Middle frontal gyrus (tissue), 1 donor: Measurements from ENCODE around the gene LMO2.
A peak's percentile ranks its signal among the peaks of the same experiment; 100 is the strongest.

Source experiments
- DNase-seq: peaks from one replicate; pipeline ENCODE4 v3.0.0-alpha.2; 2015; ENCODE audit warnings: low spot score; ENCODE audit errors: extremely low spot score

Gene LMO2

DNA sequence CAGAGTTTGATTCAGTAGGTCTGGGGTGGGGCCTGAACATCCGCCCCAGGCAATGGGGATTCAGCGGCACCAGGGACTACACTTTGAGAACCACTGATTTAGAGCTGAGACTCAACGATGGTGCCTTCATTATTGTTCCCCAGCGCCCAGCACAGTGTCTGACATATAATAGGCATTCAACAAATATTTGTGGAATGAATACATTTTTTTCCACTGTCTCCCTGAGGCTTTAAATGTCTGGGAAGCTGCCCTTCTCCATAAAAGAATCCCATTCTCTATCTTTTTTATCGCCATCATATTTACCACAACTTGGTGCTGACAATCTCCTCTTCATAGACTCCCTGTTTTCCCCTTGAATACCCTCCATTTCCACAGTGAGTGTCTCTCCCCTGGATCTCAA, 23.6 kb upstream of the LMO2 start:
- DNase-seq, result no peak

DNA sequence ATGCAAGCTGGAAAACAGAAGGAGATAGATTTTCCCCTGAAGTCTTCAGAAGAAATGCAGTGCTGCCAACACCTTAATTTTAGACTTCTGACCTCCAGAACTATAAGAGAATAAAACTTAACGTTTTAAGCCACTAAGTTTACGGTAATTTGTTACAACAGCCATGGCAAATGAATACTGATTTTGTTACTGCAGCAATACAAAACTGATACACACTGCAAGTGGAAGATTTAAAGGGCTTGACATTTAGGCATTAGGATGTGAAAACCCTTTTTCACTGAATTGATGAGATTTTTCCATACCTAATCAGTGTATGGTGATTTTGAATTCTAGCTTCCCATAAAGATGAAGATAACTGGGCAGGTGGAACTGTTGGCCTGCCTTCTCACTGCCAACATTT, 22.1 kb upstream of the LMO2 start:
- DNase-seq, result no peak

DNA sequence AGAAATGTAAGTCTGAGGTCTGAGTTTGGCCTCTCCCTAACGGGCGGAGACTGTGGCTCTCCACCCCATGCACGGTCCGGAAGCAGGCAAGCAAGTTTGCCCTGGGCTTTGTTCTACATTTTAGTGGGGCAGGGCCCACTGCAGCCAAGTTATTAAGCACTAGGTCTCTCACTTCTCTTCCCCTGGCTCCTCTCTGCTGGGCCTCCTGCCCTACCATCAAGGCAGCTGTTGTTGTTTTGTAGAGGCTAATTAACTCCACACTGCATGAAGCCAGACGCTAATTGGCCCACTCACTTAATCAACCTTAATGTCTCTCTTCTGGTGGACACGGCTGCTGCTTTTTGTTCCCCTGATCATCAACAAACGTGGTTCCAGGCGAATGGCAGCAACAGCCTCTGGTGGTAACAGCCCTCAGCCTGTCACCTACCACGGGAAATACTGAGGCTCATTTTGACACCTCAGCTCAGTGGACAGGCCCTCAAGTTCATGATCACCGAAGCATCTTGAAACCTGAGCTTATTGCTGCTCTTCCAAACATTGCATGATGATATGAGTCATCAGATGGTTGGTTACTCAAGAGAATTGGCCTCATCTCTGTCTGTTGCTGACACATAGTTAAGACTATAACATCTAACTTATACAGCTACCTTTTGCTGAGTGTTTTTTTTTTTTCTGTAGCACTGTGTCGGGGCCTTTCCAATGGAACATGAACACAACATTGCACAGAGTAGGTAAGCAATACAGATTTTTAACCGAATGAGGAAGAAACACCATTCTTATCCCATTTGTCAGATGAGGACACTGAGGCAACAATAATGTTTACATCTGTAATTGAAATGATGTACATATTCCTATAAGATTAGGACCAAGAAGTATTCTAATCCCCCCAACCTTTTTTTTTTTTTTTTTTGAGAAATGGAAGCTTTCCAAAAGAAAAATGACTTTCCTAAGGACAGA, 20.8 kb upstream of the LMO2 start:
- DNase-seq, result no peak

DNA sequence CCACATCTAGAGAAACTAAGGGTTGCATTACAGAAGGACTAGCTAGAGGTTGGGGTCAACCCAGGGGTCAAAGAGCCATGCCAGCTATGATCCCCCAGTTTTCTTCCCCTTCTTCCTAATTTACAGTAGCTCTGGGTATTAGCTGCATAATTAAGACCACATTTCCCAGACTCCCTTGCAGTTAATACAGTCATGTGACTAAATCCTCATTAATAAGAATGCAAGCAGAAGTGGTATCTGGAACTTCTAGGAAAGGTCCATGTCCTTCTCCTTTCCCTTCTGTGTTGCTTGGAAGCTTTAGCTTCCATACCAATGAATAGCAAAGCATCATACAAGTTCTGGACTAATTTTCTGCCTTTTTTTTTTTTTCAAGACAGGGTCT, 19.1 kb upstream of the LMO2 start:
- DNase-seq, result no peak

DNA sequence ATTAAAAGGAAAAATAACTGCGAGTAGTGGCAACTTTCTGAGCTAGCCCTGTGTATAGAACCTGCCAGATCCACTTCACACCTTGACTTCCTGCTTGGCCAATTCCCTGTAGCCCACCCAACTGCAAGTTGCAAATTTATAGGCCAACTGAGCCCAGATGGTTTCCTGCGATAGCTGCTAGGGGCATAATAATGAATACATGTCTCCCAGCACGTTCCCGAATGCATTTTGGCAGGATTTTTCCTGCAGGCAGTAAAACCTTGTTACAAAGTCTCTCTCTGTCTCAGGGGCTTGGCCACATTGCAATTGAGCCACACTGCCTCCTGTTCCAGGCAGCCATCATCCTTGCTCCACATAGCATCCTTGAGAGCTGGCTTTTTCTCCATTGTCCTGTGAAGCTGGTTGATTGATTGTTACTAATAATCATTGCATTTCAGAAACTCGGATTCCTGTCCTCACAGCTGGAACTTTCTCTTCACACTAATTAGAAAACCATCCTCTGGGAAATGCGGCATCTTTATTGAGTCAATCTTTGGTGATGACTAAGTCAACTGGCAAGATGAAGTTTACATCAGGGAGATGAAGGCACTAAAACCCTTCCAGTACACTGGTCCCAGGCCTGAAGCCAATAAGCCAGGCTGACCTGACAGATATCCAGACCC, 18.6 kb upstream of the LMO2 start:
- no peak for DNase-seq

DNA sequence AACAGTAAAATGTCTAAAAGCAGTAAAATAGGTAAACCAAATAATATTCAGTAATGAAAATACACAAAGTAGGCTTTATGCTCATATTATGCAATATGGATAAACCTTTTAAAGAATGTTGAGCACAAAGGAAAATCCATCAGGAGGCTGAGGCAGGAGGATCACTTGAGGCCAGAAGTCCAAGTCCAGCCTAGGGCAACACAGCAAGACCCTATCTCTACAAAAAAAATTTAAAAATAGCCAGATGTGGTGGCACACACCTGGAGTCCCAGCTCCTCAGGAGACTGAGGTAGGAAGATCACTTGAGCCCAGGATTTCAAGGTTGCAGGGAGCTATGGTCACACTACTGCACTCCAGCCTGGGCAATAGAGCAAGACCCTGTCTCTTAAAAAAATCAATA, 17.7 kb upstream of the LMO2 start:
- no peak for DNase-seq

DNA sequence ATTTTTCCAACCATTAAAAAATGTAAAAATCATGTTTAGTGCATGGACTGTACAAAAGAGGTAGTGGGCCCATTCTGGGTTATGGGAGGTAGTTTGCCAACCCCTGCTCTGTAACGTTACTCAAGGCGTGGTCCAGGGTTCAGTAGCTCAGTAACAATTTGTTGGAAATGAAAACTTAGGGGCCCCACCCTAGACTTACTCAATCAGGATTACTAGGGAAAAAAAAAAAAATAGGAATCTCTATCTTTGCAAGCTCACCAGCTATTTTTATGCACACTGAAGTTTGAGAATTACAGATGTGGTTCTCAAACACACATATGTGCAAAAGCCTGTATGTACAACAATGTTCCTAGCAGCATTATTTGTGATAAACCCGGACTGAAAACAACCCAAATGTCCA, 17.3 kb upstream of the LMO2 start:
- DNase-seq, result no peak

DNA sequence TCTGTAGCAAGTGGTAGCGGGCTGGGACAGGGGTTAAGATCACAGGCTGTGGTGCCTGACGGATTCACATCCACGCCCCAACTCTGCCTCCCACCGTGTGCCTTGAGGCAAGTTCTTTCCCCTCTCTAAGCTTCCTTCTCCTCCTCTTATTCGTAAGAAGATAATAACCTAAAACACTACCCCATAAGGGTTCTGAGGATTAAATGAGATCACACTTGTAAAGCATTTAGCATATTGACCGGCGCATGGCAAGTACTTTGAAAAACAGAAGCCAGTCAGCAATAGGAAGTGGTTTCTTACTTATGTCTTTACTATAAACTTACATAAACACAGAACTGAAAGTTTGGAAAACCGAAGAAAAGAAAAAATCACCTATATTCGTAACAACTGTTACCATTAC, 15.5 kb upstream of the LMO2 start:
- DNase-seq, result no peak

DNA sequence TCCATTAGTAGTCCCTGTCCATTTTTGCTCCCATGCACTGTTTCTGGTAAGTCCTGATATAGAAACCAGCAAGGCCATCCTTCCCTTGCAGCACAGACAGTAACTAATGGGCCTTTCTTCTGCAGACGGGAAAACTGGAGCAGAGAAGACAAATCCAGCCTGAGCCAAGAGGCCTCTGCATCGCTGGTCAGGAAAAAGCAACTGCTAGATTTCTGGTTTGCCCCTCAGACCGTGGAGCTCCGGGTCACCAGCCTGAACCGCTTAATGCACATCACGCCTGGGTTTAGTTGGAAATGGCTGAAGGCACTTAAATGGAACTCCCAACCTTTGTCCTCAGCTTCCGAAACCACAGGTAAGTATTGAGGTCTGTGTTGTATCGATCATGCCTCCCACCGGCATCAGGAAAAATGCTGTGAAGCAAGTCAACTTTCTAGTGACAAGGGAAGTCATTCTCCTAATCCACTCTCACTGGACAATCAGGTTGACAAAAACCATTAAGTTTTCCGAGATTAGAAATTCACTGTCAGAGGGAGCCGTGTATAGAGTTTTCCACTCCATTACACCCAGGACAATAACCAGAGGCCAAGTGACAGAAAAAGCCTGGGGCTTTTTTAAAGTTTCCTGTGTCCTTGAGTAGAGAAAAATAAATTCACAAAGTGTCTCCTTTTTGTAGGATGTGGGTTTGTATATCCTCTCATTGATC, 14.8 kb upstream of the LMO2 start:
- no peak for DNase-seq

DNA sequence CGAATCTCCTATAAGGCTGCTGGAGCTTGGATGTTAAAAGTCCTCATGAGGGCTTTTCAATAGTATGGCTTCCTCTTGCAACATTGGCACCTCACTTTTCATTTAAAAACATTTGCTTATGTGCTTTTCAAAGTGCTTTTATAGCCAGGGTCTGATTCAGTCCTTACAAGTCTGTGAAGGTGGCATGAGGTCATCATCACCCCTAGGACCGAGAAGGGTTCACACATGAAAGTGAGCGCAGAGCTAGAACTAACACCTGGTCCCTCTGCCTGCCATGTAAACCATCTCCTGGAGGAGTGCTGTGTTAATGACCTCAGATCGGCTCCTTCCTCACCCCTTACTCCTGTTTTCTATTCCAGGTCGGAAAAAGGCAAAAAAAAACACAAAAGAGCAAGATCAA, 12.2 kb upstream of the LMO2 start:
- DNase-seq, result no peak

DNA sequence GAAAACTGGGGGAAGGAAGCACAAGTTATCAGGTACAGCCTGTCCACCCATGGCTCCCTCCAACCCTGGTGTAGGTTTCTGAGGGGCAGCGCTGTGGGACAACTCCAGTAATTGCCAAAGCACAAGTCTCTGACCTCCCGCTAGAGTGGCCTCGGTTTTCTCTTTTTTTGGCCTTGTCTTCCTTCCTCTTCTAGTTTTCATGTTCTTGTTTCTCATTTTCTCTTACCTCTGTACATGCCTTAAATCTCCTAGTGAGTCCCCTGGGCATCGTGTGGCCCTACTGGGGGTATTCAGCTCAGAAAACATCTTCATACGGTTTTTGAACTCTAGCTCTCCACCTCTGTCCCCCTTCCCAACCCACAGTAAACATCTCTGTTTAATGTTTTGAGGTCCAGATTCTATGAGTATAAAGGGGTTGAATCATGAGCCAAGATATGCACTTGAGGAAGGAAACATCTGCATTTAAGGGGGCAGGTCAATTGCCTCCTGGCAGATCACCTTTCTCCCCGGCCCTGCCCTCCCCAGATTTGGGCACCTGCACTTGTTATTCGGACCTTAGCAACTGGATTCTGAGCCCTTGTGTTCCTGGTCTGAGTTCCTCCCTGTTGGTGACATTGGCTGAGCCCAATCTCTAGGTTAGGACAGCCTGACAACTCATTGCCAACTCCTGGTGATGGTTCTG, 8.4 kb upstream of the LMO2 start:
- no peak for DNase-seq

DNA sequence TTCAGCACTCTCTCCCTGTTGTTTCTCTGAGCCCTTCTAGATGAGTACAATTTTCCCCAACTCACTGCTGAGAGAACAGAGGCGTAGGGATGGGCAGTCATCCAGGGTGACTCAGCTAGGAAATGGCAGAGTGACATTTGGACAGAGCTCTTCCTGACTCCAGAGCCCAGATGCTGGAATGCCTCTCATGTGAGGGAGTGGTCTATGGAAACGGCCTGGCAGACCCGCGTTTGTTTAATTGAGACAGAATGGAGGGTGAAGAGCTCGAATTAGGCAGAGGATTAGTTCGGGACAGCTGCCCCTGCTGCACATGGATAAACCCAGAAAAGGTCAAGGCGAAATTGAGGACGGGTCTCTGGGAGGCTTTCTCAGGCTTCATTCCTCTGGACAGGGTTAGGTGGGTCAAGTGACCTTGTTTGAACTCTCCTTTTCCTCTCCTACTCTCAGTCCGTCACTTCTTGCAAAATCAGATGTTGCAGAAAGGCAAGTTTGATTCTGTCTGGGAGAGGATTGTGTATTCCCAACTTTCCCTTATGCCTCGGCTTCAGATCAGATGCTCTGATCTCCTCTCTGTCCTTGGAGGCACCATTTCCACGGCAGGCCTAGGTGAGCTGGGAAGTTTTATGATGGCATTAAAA, 7.6 kb upstream of the LMO2 start:
- DNase-seq, result peak; percentile 25

DNA sequence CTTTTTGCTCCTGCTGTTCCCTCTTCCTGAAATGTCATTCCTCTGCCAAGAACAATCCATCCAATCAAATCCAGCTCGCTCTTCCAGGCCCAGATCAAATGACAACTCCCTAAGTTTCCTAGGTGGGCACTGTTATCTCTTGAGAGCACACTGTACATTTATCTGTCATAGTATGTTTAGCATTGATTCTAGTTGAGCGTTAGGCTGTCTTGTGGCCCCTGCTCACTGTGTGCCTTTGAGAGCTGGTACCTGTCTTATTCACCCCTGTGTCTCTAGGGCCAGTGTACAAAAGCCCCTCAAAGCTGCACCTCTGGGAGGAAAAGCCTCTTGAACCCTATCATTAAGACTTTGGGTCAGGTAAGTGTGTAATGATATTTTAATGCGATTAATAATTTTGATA, 7.1 kb upstream of the LMO2 start:
- no peak for DNase-seq

DNA sequence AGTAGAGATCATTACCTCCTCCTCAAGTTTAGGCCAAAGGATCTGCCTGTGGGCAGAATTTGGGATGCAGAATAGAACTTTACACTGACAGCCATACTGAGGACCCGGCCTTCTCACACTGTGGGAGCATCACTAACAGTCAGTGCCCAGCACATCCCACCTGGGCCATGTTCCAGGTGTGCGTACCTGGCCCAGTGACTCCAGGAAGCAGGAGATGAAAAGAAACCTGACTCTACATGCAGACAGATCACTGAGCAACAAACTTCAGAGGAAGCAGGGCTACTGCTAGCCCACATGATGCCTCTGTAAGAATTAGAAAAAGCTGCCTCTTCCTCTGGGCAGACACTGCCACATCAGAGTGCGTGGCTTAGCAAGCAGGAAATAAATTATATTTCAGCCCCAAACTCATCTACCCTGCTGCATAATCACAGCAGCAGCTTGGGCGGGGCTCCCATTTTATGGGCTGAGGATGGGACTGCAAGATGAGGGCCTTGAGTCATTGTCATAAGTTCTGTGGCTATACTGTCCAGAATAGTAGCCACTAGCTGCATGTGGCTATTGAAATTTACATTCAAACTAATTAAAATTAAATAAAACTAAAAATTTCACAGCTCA, 6.0 kb upstream of the LMO2 start:
- no peak for DNase-seq

DNA sequence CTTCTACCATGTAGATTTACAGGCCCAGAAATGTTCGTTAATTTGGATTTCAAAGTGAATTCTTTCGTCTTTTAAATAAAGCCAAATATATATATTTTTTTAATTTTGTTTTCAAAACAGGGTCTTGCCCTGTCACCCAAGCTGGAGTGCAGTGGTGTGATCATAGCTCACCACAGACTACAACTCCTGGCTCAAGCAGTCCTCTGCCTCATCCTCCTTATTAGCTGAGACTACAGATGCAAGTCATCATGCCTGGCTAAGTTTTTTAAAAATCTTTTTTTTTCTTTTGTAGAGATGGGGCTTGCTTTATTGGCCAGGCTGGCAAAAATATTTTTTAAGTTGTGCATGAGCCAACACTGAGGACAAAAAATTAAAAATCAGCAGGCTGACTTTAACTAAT, 5.0 kb upstream of the LMO2 start:
- DNase-seq, result no peak

DNA sequence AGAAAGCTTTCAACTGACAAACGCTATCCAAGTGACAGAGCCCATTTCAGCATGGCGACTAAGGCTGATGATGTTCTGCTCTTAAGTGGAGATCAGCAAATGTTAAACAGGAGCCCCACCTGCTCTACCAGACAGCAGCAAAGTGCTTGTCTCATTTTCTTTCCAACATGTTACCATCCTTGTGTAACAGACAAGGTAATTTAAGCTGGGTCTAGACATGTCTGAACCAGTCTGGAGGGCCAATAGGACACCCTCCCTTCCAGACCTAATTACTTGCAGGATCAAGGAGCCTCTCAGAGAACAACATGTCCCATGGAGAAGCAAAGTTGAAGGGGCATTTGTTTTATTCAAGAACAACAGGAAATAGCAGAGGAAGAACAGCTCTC, 3.9 kb upstream of the LMO2 start:
- no peak for DNase-seq

DNA sequence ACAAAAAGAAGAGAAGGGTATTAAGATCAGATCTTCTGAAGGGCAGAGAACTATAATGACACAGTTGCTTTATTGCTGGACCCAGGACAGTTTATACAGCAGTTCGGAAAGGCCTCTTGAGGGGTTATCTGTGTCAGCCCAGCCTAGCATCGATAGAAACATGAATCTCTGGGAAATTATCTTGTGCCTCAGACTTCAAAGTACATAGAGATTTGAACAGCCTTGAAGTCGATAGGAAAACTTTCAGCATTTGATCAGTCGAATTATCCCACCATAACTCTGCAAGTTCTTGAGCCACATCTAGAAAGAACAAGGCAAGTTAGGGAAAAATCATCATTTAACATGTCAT, 2.5 kb upstream of the LMO2 start:
- DNase-seq, result no peak

DNA sequence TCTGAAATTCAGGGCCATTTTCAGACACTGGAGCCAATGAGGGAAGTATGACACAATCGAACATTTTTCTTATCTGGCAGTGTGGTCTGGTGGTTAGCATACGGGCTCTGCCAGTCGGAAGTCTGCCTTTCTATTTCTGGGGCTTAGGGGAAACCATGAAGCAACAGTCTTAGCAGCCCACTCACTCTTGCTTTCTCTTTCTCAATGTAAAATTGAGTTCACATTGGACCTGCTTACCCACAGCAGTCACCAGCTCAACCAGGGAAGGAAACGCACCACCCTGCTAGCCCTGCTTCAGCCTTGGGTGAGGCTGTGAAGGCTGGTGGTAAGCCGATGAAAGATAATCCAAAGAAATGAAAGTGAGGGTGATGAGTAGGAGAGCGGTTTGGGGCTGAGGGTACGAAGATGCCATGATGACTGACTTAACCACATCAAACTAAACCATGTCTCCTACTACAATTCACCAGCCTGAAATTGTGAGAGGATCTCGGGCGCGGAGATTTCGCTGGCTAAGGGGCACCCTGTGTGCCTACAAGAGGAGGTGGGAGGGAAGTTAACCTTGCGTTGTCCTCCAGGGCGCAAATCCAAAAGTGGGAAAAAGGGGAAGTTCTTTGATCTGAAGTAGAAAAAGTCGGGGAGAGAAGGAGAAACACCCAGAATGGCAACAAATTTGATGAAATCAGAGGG, 2.0 kb upstream of the LMO2 start:
- DNase-seq, result no peak

DNA sequence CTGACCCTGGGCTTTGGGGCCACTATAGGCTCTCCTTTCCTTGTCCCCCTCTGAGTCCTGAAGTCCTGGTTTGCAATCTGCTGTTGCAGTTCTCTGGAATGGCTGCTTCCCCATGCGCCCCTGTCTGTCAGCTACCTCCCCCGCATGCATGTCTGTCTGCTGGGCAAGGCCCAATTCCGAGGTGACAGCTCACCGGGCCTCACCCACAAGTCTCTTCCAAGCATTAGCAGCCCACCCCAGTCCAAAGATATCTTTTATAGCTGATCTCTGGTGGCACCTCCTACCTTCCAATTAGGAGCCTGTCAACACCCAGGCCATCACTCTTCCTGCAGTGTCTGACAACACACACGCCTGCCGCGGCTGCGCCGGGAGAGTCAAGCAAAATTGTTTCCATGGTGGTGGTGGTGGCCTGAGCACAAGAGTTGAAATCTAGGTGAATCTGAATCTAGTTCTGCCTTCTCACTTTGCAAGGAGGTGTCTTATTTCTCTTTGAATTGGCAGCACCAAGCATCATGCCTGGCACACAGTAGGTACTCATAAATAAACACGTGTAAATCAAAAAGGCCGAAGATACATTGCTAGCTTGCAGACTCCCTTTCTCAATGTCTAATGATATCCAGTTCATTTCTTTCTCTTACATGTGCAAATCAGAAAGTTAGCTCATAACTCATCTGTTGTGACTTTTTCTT, 1.2 kb upstream of the LMO2 start:
- no peak for DNase-seq
